ENCODE data around the gene EEF2KMT. TPM values are rescaled to one million over a fixed set of nuclear protein-coding genes. Genes with fewer than 3 reads are reported as not detected.
"Not testable (repeated sequence)": the region's sequence is repeated elsewhere in the genome, so short reads cannot be mapped to it uniquely, and the experiment has no call there.

EEF2KMT gene
- total and polyA plus RNA-seq, 10 donors: 4.5 to 11.7 (median 7.4) TPM

DNA sequence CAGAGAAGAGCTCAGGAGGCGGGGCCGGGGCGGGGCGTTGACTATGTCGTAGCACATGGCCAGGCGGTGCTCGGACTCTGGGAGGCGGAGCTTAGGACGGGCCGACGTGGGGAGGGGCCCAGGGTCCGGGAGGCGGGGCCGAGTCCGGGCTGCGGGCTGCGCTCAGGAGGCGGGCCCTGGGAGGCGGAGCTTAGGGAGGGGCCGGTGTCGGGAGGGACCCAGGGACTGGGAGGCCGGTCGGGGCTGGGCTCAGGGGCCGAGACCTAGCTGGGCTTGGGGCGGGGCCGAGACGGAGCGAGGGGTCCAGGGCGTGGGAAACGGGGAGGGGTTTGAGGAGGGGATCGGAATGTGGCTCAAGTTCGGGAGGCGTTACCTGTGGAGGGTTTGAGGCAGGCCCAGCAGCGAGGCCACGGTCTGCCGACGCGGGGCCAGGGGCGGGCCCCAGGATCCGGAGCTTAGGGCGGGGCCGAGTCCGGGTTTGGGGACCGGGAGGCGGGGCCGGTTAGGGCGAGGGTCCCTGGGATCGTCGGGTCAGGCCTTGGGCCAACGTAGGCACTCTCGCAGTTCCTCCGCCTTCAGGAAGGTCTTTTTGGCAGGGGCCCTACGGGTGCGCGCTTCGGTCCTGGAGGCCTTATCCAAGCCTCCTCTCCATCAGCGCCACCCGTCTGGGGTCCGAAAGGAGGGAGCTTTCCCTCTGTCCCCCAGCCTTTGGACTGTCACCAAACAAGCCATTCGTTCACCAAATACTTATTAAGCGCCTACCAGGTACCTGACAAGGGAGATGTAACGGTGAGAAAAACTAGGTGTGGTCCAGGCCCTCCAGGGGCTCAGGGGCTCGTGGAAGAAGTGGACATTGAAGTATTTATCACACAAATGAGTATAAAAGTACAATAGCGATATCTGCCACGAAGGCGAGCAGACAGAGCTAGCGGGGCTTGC lies 895 bp upstream of the EEF2KMT start:
- H3K27me3 ChIP-seq (replicated peaks in 1 of 7); H3K9me3 ChIP-seq; intact Hi-C loops (cut with DNase I; ENCODE audit: low total_unique reads); H3K36me3 ChIP-seq: not testable (repeated sequence)
- WGBS, 5 donors: 1 to 4% (median 3%) methylated on average over 23 to 58 of the region's 67 CpGs
- DNase-seq: peak; percentile 95
- TF ChIP-seq, protein P1, sequence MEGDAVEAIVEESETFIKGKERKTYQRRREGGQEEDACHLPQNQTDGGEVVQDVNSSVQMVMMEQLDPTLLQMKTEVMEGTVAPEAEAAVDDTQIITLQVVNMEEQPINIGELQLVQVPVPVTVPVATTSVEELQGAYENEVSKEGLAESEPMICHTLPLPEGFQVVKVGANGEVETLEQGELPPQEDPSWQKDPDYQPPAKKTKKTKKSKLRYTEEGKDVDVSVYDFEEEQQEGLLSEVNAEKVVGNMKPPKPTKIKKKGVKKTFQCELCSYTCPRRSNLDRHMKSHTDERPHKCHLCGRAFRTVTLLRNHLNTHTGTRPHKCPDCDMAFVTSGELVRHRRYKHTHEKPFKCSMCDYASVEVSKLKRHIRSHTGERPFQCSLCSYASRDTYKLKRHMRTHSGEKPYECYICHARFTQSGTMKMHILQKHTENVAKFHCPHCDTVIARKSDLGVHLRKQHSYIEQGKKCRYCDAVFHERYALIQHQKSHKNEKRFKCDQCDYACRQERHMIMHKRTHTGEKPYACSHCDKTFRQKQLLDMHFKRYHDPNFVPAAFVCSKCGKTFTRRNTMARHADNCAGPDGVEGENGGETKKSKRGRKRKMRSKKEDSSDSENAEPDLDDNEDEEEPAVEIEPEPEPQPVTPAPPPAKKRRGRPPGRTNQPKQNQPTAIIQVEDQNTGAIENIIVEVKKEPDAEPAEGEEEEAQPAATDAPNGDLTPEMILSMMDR (IDR thresholded peaks at IDR 0.05 in 8 of 11, conservative IDR thresholded peaks at IDR 0.05 in 3 of 11): peak in 1 of 11 experiments; percentile 3
- Histone ChIP-seq H3K27ac (peak overlapping the region; percentile 70 to 92 (median 85)), H3K4me3 (peak overlapping the region; percentile 60 to 93 (median 84)), H3K4me1 (peaks cover 0 to 16% (median 8%) of the 10 kb centered on the region in 6 donors)

DNA sequence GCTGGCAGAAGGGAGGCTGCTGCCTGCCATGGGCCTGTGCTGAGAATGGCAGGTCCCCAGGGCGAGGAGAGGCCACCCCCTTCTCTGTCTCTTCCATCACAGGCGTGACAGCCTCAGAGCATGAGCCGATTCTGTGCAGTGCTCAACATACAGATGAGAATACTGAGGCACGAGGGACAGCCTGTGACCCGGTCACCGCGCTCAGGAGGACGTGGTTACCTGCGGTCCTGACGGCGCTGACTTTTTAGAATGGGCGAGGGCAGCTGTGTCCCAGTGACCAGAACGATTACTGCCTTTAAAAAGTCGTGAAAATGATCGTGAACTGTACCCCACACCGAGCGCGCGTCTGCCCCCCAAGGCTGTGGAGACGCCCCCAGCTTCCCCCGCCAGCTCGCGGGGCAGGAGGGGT lies 530 bp downstream of the EEF2KMT start:
- intact Hi-C loops (cut with DNase I; ENCODE audit: low total_unique reads): not testable (repeated sequence)
- WGBS, 5 donors: 0 to 1% (median 1%) methylated on average over 13 to 23 of the region's 23 CpGs

DNA sequence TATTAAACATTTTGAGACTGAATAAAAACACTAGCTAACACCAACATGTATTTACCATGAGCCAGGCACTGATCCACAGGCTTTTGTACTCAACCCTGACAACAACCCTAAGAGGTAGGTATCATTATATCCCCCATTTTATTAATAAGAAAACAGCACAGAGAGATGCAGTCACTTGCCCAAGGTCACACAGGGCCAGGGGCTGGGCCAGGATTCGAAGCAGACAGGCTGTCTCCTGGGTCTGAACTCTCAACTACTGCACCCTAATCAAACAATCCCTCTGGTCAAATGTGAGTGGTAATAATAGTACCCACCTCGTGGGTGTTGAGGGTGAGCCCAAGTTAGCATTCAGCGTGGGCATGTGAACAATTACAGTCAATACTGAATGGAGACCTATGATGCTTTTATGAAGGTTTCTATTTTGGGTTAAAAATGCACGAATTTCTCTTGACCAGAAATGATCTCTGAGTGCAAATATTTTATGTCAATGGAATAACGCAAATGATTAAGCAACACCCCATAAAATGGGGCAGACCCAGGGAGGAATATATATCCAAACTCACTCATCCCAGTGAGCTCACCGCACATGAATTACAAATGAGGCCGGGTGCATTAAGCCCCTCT lies 1.0 kb downstream of the EEF2KMT start:
- Histone ChIP-seq H3K27ac (peak overlapping the region in 4 of 8 donors; percentile 88 to 92 (median 90)), H3K4me3 (peak overlapping the region in 7 of 8 donors; percentile 73 to 93 (median 85)), H3K4me1 (peaks cover 0 to 21% (median 10%) of the 10 kb centered on the region in 6 donors)
- H3K9me3 ChIP-seq; intact Hi-C loops (cut with DNase I; ENCODE audit: low total_unique reads); H3K27me3 ChIP-seq (replicated peaks in 1 of 7); DNase-seq; H3K36me3 ChIP-seq: not testable (repeated sequence)
- WGBS, 5 donors: 28 to 43% (median 39%) methylated on average over 6 to 7 of the region's 7 CpGs

More for the DNA sequence above, 530 bp downstream of the EEF2KMT start:
- not testable (repeated sequence) for H3K27me3 ChIP-seq (replicated peaks in 1 of 7); H3K9me3 ChIP-seq; H3K36me3 ChIP-seq; DNase-seq
- Histone ChIP-seq H3K4me3 (peak overlapping the region; percentile 73 to 93 (median 84)), H3K27ac (peak overlapping the region; percentile 41 to 92 (median 84)), H3K4me1 (peaks cover 0 to 21% (median 10%) of the 10 kb centered on the region in 6 donors)

DNA sequence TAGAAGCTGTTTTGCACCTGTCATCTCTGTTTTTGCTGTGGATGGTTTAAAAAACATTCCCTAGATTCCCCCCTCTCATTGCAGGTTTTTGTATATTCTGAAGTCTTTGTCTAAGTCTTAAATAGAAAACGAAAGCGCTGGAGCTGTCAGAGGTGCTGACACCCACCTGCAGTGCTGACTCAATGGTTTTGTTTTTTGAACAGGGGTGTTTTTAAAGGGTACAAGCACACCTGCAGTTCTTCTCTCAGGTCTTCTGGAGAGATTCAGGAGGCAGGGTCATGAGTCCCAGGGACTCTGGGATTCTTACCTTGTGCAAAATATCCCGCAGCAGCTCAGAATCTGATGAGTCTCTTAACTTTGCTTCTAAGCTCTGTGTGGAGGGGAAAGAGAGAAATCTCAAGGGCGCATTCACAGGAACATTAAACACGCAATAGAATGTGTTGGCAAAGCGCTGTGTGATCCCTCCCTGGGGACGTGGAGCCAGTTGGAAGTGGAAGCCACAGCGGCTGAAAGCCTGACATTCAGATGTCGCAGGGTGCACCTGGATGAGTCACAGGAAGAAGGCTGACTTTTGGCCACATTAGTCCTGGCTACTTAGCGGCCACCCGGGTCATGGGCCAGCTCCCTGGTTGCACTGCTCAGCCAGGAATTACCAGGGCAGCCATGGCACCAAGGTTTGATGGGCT lies 2.3 kb downstream of the EEF2KMT start:
- 66 to 93% (median 76%) methylated on average over 9 to 11 of the region's 11 CpGs for WGBS, 5 donors
- H3K9me3 ChIP-seq; H3K36me3 ChIP-seq; H3K27ac ChIP-seq; H3K27me3 ChIP-seq (replicated peaks in 1 of 7); H3K4me3 ChIP-seq; intact Hi-C loops (cut with DNase I; ENCODE audit: low total_unique reads): not testable (repeated sequence)
- peak; percentile 61 for DNase-seq
- peaks cover 0 to 21% (median 10%) of the 10 kb centered on the region in 6 donors for H3K4me1 ChIP-seq

DNA sequence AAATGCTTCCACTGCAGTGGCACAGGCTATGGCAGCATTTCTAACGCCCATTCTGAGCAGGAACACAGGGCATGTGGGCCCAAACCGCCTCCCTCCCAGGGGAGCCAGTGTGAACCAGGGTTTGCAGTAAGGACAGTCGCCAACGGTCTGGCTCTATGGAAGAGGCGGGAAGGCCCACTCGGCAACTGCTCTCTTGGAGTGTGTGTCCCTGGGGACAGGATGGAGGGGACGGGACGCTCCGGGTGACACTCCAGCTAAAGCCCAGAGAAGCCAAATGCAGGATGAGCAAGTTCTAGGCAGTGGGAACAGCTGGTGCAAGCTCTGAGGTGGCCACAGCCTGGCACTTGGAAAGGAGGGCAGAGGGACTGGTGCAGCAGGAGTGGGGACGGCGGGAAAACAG lies 3.8 kb downstream of the EEF2KMT start:
- DNase-seq; H3K4me3 ChIP-seq; intact Hi-C loops (cut with DNase I; ENCODE audit: low total_unique reads); H3K9me3 ChIP-seq; H3K27me3 ChIP-seq (replicated peaks in 1 of 7); H3K27ac ChIP-seq: not testable (repeated sequence)
- Histone ChIP-seq H3K4me1 (peaks cover 0 to 19% (median 6%) of the 10 kb centered on the region in 6 donors), H3K36me3 (peaks cover 0 to 20% (median 12%) of the 10 kb centered on the region in 6 donors)
- WGBS, 5 donors: 73 to 97% (median 84%) methylated on average over 8 to 11 of the region's 11 CpGs

DNA sequence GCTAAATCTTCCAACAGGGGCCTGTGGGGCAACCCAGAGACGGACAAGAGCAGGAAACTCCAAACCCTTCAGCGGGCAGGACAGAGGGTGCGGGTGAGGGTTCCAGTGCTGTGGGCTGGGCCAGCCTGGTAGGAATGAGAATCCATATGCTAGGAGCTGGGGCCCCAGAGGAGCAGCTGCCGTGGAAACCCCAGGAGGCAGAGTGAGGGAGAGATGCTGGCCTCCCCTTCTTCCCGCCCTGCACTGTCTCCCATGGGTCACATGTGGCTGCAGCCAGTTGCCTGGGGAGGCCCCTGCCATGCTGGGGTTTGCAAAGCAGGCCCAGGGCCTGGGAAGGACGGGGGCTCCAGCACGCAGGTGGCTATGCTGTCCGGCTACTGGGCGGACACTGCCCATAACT lies 4.5 kb downstream of the EEF2KMT start:
- 87 to 94% (median 89%) methylated on average over 6 to 9 of the region's 9 CpGs for whole genome bisulfite sequencing, 5 donors
- H3K36me3 ChIP-seq: peaks cover 0 to 27% (median 16%) of the 10 kb centered on the region in 6 donors
- TF ChIP-seq POLR2AphosphoS5 (IDR thresholded peaks at IDR 0.05): peak in 1 of 3 donors; percentile 13
- intact Hi-C loops (cut with DNase I; ENCODE audit: low total_unique reads); H3K9me3 ChIP-seq; H3K4me3 ChIP-seq; H3K27ac ChIP-seq; H3K27me3 ChIP-seq (replicated peaks in 1 of 7): not testable (repeated sequence)
- peaks cover 0 to 17% (median 4%) of the 10 kb centered on the region in 6 donors for H3K4me1 ChIP-seq
- DNase-seq: peak; percentile 67

DNA sequence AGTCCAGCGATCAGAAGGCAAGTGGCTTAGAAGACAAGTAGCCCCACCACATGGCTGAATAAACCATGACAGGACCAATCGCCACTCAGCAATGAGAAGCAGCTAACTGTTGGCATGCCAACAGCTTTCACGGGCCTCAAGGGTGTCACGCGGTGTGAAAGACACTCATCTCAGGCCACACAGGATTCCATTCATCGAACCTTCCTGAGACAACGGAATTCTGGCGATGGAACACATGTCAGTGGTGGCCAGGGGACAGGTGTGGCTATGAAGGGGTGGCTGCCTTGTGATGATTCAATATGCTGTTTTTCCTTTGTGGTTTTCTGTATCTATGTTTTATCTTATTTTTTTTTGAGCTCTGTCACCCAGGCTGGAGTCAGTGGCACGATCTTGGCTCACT lies 7.0 kb downstream of the EEF2KMT start:
- WGBS, 5 donors: 89 to 95% (median 94%) methylated on average over 9 of the region's 9 CpGs
- H3K4me1 ChIP-seq; DNase-seq; H3K27ac ChIP-seq; intact Hi-C loops (cut with DNase I; ENCODE audit: low total_unique reads); H3K9me3 ChIP-seq; H3K4me3 ChIP-seq; H3K27me3 ChIP-seq (replicated peaks in 1 of 7): not testable (repeated sequence)
- H3K36me3 ChIP-seq: peaks cover 0 to 49% (median 19%) of the 10 kb centered on the region in 6 donors
